DND-41 (cell line): ENCODE results near the gene RAB8A.

ENCODE experiments used
- ATAC-seq: fragments of 200-7000 bp; cut with Tn5 transposase; 3 replicates; pipeline ENCODE4 v1.9.1; 2021; ENCODE audit warnings: low read depth; ENCODE audit not compliant: insufficient read depth
- DNase-seq: peaks from one replicate; pipeline ENCODE4 v3.0.0-alpha.2; 2020
- H2AFZ ChIP-seq: 2 replicates; pipeline ENCODE4 v1.6.0; 2012; ENCODE audit warnings: low read depth, low read length
- H3K27ac ChIP-seq: 2 replicates; pipeline ENCODE4 v1.5.1; 2012; ENCODE audit warnings: low read length, inconsistent platforms
- H3K27me3 ChIP-seq: fragments of 200-600 bp; sonication (generic); 2 replicates; pipeline ENCODE4 v1.6.0; 2012; ENCODE audit warnings: low read length, mild to moderate bottlenecking, inconsistent platforms; ENCODE audit not compliant: insufficient read depth, poor library complexity
- H3K36me3 ChIP-seq: 2 replicates; pipeline ENCODE4 v1.5.1; 2012; ENCODE audit warnings: low read length, inconsistent platforms; ENCODE audit not compliant: insufficient read depth
- H3K4me1 ChIP-seq: 2 replicates; pipeline ENCODE4 v1.5.1; 2012; ENCODE audit warnings: mild to moderate bottlenecking, low read length; ENCODE audit not compliant: insufficient read depth
- H3K4me2 ChIP-seq: 2 replicates; pipeline ENCODE4 v1.6.0; 2012; ENCODE audit warnings: mild to moderate bottlenecking, moderate library complexity, low read length, inconsistent platforms; ENCODE audit not compliant: insufficient read depth
- H3K4me3 ChIP-seq, 2 experiments: fragments of 200-600 bp in 1 of 2; shearing (Covaris generic) in 1 of 2; 2 replicates each; pipeline ENCODE4 v1.5.1; 2012 to 2016; ENCODE audit warnings: inconsistent platforms in 2 of 2, low read length in 2 of 2, mild to moderate bottlenecking in 2 of 2, low read depth in 1 of 2, moderate library complexity in 1 of 2
- H3K79me2 ChIP-seq: 2 replicates; pipeline ENCODE4 v1.6.0; 2012; ENCODE audit warnings: low read length, inconsistent platforms; ENCODE audit not compliant: insufficient read depth
- H3K9ac ChIP-seq: 2 replicates; pipeline ENCODE4 v1.6.0; 2012; ENCODE audit warnings: low read depth, mild to moderate bottlenecking, inconsistent platforms, low read length, moderate library complexity
- H3K9me3 ChIP-seq: 2 replicates; pipeline ENCODE4 v1.5.1; 2012; ENCODE audit warnings: low read length, moderate library complexity, mild to moderate bottlenecking, inconsistent platforms; ENCODE audit not compliant: insufficient read depth, severe bottlenecking
- H4K20me1 ChIP-seq: 2 replicates; pipeline ENCODE4 v1.6.0; 2012; ENCODE audit warnings: low read length; ENCODE audit not compliant: insufficient read depth
- CTCF ChIP-seq: IDR thresholded peaks from 2 replicates; pipeline ENCODE4 v1.5.1; 2012; ENCODE audit warnings: borderline replicate concordance, low read length, moderate library complexity, mild to moderate bottlenecking; ENCODE audit not compliant: poor library complexity, severe bottlenecking; ENCODE audit errors: extremely low read depth
- EZH2 ChIP-seq: IDR thresholded peaks from 3 replicates; pipeline ENCODE4 v1.6.1; 2012; ENCODE audit warnings: borderline replicate concordance, low read depth, mild to moderate bottlenecking, moderate library complexity, low read length, inconsistent platforms; ENCODE audit not compliant: severe bottlenecking

RAB8A gene

GRCh38 chr19:16068696-16069259, 42.9 kb upstream of the RAB8A start:
- Histone ChIP-seq H4K20me1 (no peaks in the 10 kb centered on the region), H3K4me2 (no peak overlapping the region), H3K27ac (no peak overlapping the region), H3K36me3 (no peaks in the 10 kb centered on the region), H3K4me3 (no peak overlapping the region), H3K79me2 (no peaks in the 10 kb centered on the region), H3K9me3 (no peaks in the 10 kb centered on the region), H3K4me1 (no peaks in the 10 kb centered on the region), H2AFZ (no peak overlapping the region), H3K9ac (no peak overlapping the region), H3K27me3 (no peaks in the 10 kb centered on the region)
- TF ChIP-seq CTCF = no peak
- no peak for TF ChIP-seq EZH2
- DNase-seq (no peak), ATAC-seq (no peak)

GRCh38 chr19:16069813-16070365, 41.8 kb upstream of the RAB8A start:
- ATAC-seq = no peak
- H3K27me3 ChIP-seq = no peaks in the 10 kb centered on the region
- H2AFZ ChIP-seq = no peak overlapping the region
- H3K9me3 ChIP-seq = no peaks in the 10 kb centered on the region
- no peak overlapping the region for H3K27ac ChIP-seq
- H3K36me3 ChIP-seq = no peaks in the 10 kb centered on the region
- DNase-seq = no peak
- H3K79me2 ChIP-seq = no peaks in the 10 kb centered on the region
- H3K4me3 ChIP-seq = no peak overlapping the region
- no peak overlapping the region for H3K4me2 ChIP-seq
- no peaks in the 10 kb centered on the region for H4K20me1 ChIP-seq
- H3K4me1 ChIP-seq = no peaks in the 10 kb centered on the region
- TF ChIP-seq EZH2 (no peak), CTCF (no peak)
- H3K9ac ChIP-seq = no peak overlapping the region

- Histone ChIP-seq H3K4me1 (no peaks in the 10 kb centered on the region), H4K20me1 (no peaks in the 10 kb centered on the region), H3K9me3 (no peaks in the 10 kb centered on the region), H3K9ac (no peak overlapping the region), H3K27ac (no peak overlapping the region), H3K27me3 (no peaks in the 10 kb centered on the region), H3K4me2 (no peak overlapping the region), H3K4me3 (no peak overlapping the region), H2AFZ (no peak overlapping the region), H3K36me3 (no peaks in the 10 kb centered on the region), H3K79me2 (no peaks in the 10 kb centered on the region)
- no peak for DNase-seq
- TF ChIP-seq CTCF (no peak), EZH2 (no peak)
- ATAC-seq = no peak
Observed at GRCh38 chr19:16070366-16070990, 41.2 kb upstream of the RAB8A start.
